ENCODE measurements around the gene NFX1.

DNA sequence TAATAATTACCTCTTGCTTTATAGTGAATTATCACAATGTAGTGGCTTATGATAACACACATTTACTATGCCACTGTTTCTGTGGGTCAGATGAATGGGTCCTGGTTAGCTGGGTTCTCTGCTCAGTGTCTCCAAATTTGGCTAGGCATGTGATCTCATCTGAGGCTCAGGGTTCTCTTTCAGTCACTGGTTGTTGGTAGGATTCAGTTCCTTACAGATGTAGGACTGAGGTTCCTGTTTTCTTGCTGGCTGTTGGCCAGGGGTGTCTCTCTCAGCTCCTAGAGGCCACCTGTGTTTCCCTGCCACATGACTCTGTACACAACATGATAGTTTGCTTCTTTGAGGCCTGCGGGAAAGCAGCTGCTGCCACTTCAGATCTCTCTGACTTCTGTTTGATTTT, 7.1 kb downstream of the NFX1 start:
- TF ChIP-seq, protein P1, sequence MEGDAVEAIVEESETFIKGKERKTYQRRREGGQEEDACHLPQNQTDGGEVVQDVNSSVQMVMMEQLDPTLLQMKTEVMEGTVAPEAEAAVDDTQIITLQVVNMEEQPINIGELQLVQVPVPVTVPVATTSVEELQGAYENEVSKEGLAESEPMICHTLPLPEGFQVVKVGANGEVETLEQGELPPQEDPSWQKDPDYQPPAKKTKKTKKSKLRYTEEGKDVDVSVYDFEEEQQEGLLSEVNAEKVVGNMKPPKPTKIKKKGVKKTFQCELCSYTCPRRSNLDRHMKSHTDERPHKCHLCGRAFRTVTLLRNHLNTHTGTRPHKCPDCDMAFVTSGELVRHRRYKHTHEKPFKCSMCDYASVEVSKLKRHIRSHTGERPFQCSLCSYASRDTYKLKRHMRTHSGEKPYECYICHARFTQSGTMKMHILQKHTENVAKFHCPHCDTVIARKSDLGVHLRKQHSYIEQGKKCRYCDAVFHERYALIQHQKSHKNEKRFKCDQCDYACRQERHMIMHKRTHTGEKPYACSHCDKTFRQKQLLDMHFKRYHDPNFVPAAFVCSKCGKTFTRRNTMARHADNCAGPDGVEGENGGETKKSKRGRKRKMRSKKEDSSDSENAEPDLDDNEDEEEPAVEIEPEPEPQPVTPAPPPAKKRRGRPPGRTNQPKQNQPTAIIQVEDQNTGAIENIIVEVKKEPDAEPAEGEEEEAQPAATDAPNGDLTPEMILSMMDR (optimal IDR thresholded peaks at IDR 0.05 in 1 of 3, IDR thresholded peaks at IDR 0.05 in 1 of 3, conservative IDR thresholded peaks at IDR 0.05 in 1 of 3; ENCODE audit: extremely low read depth in 1 of 3, insufficient read depth in 2 of 3, low read length in 3 of 3) = no peak
- TF ChIP-seq EZH2 (IDR thresholded peaks at IDR 0.05; ENCODE audit: low read length) = no peak

All from keratinocyte (primary cell).